GM23338 (cell line): Measurements from ENCODE around the gene TMEM150C.

ENCODE experiments used
- CREB1 ChIP-seq: fragments of 250-450 bp; sonication (Bioruptor Pico); IDR thresholded peaks from 2 replicates; pipeline ENCODE4 v1.5.0; 2020; ENCODE audit warnings: low read depth, mild to moderate bottlenecking, moderate library complexity
- CTCF ChIP-seq, 2 experiments: fragments of 200-600 bp in 1 of 2; sonication (generic) in 1 of 2; conservative IDR thresholded peaks; 2 replicates each; pipeline versions ENCODE4 v1.5.1 to v1.6.1; 2016 to 2017; ENCODE audit warnings: antibody characterized with exemption in 2 of 2, low read depth in 2 of 2, mild to moderate bottlenecking in 2 of 2, moderate library complexity in 1 of 2
- ETS1 ChIP-seq: IDR thresholded peaks from 2 replicates; pipeline ENCODE4 v1.6.1; 2016; ENCODE audit warnings: antibody characterized with exemption
- EZH2 ChIP-seq: fragments of 200-600 bp; sonication (generic); IDR thresholded peaks from one replicate; pipeline ENCODE4 v1.8.0; 2017; ENCODE audit warnings: antibody characterized with exemption, mild to moderate bottlenecking, low read depth; ENCODE audit not compliant: unreplicated experiment
- EZH2phosphoT487 ChIP-seq: fragments of 200-600 bp; sonication (generic); IDR thresholded peaks from one replicate; pipeline ENCODE4 v1.8.1; 2018; ENCODE audit warnings: antibody characterized with exemption; ENCODE audit not compliant: unreplicated experiment
- JUNB ChIP-seq: IDR thresholded peaks from one replicate; pipeline ENCODE4 v1.6.1; 2016; ENCODE audit warnings: antibody characterized with exemption; ENCODE audit not compliant: unreplicated experiment
- NANOG ChIP-seq: IDR thresholded peaks from 2 replicates; pipeline ENCODE4 v1.6.1; 2016; ENCODE audit warnings: antibody characterized with exemption, borderline replicate concordance
- POLR2AphosphoS5 ChIP-seq: IDR thresholded peaks from 2 replicates; pipeline ENCODE4 v1.6.1; 2016; ENCODE audit warnings: antibody characterized with exemption, low read depth
- REST ChIP-seq: IDR thresholded peaks from one replicate; pipeline ENCODE4 v1.6.1; 2018; ENCODE audit warnings: antibody characterized with exemption; ENCODE audit not compliant: unreplicated experiment
- STAT1 ChIP-seq: IDR thresholded peaks from one replicate; pipeline ENCODE4 v1.6.1; 2016; ENCODE audit warnings: antibody characterized with exemption; ENCODE audit not compliant: unreplicated experiment
- ZNF114 ChIP-seq: fragments of 250-450 bp; sonication (Bioruptor Pico); IDR thresholded peaks from 2 replicates; pipeline ENCODE4 v1.5.0; 2020; ENCODE audit warnings: mild to moderate bottlenecking, moderate library complexity
- ZNF331 ChIP-seq: fragments of 250-450 bp; sonication (Bioruptor Pico); IDR thresholded peaks from 2 replicates; pipeline ENCODE4 v1.5.0; 2020; ENCODE audit warnings: low read depth, mild to moderate bottlenecking, moderate library complexity

- TF ChIP-seq CTCF (conservative IDR thresholded peaks at IDR 0.05; ENCODE audit: low read depth in 2 of 2) (no peak), EZH2 (no peak), STAT1 (no peak), EZH2phosphoT487 (no peak), ETS1 (no peak), POLR2AphosphoS5 (no peak), REST (no peak), ZNF331 (no peak), JUNB (no peak), CREB1 (CRISPR knock-in tag) (no peak), ZNF114 (no peak), NANOG (no peak)
Observed at GRCh38 chr4:82508806-82509428, 52.9 kb downstream of the TMEM150C start.
